Measurements from ENCODE around the gene INSR. TPM values are rescaled to one million over a fixed set of nuclear protein-coding genes. Genes with fewer than 3 reads are reported as not detected.
"Not testable (repeated sequence)": the region's sequence is repeated elsewhere in the genome, so short reads cannot be mapped to it uniquely, and the experiment has no call there.

INSR gene
- polyA plus RNA-seq, 3 donors, result 10.2 to 33.5 (median 15.5) TPM

- H3K27ac ChIP-seq (ENCODE audit: low read depth, low read length), result no peak overlapping the region
- whole genome bisulfite sequencing, 3 donors, result 57 to 77% (median 70%) methylated on average over 5 of the region's 5 CpGs
Measured at GRCh38 chr19:7236153-7236552, 58.1 kb downstream of the INSR start.

- H3K27ac ChIP-seq (ENCODE audit: low read depth, low read length), result no peak overlapping the region
- WGBS, 3 donors, result 35 to 63% (median 59%) methylated on average over 9 of the region's 9 CpGs
Measured at GRCh38 chr19:7230826-7231225, 63.4 kb downstream of the INSR start.

- WGBS, 3 donors, result 97 to 99% (median 97%) methylated on average over 5 of the region's 5 CpGs
- no peak overlapping the region for H3K27ac ChIP-seq (ENCODE audit: low read depth, low read length)
Measured at GRCh38 chr19:7229735-7230134, 64.5 kb downstream of the INSR start.

GRCh38 chr19:7228935-7229541 is 65.2 kb downstream of the INSR start:
- H3K27ac ChIP-seq (ENCODE audit: low read depth, low read length), result no peak overlapping the region
- 62 to 96% (median 81%) methylated on average over 1 of the region's 1 CpG for WGBS, 3 donors

GRCh38 chr19:7227735-7228134 is 66.5 kb downstream of the INSR start:
- 87 to 89% (median 89%) methylated on average over 6 of the region's 6 CpGs for WGBS, 3 donors
- H3K27ac ChIP-seq (ENCODE audit: low read depth, low read length), result no peak overlapping the region

- WGBS, 3 donors, result 68 to 97% (median 91%) methylated on average over 5 of the region's 5 CpGs
- H3K27ac ChIP-seq (ENCODE audit: low read depth, low read length), result not testable (repeated sequence)
Measured at GRCh38 chr19:7227149-7227548, 67.1 kb downstream of the INSR start.

- H3K27ac ChIP-seq (ENCODE audit: low read depth, low read length), result no peak overlapping the region
Measured at GRCh38 chr19:7226739-7227138, 67.5 kb downstream of the INSR start.

GRCh38 chr19:7225741-7226140 is 68.5 kb downstream of the INSR start:
- H3K27ac ChIP-seq (ENCODE audit: low read depth, low read length), result no peak overlapping the region

GRCh38 chr19:7224995-7225394 is 69.2 kb downstream of the INSR start:
- no peak overlapping the region for H3K27ac ChIP-seq (ENCODE audit: low read depth, low read length)
- 95 to 98% (median 95%) methylated on average over 7 of the region's 7 CpGs for WGBS, 3 donors

More at GRCh38 chr19:7225741-7226140, 68.5 kb downstream of the INSR start:
- WGBS, 3 donors, result 83 to 92% (median 92%) methylated on average over 10 of the region's 10 CpGs

- no peak overlapping the region for H3K27ac ChIP-seq (ENCODE audit: low read depth, low read length)
- whole genome bisulfite sequencing, 3 donors, result 25 to 56% (median 33%) methylated on average over 15 to 18 of the region's 18 CpGs
Measured at GRCh38 chr19:7224209-7224686, 70.0 kb downstream of the INSR start.

- no peak overlapping the region for H3K27ac ChIP-seq (ENCODE audit: low read depth, low read length)
- 96 to 100% (median 98%) methylated on average over 1 of the region's 1 CpG for WGBS, 3 donors
Measured at GRCh38 chr19:7223429-7223828, 70.8 kb downstream of the INSR start.

- no peak overlapping the region for H3K27ac ChIP-seq (ENCODE audit: low read depth, low read length)
- WGBS, 3 donors, result 69 to 79% (median 72%) methylated on average over 2 of the region's 2 CpGs
Measured at GRCh38 chr19:7219056-7219455, 75.2 kb downstream of the INSR start.

GRCh38 chr19:7217861-7218260 is 76.4 kb downstream of the INSR start:
- WGBS, 3 donors, result 53 to 81% (median 58%) methylated on average over 6 of the region's 6 CpGs
- H3K27ac ChIP-seq (ENCODE audit: low read depth, low read length), result no peak overlapping the region

- WGBS, 3 donors, result 65 to 90% (median 89%) methylated on average over 15 of the region's 15 CpGs
- no peak overlapping the region for H3K27ac ChIP-seq (ENCODE audit: low read depth, low read length)
Measured at GRCh38 chr19:7216373-7216902, 77.8 kb downstream of the INSR start.

- WGBS, 3 donors, result 60 to 72% (median 65%) methylated on average over 7 of the region's 7 CpGs
- no peak overlapping the region for H3K27ac ChIP-seq (ENCODE audit: low read depth, low read length)
Measured at GRCh38 chr19:7215176-7215575, 79.0 kb downstream of the INSR start.

GRCh38 chr19:7214324-7215089 is 79.7 kb downstream of the INSR start:
- WGBS, 3 donors, result 40 to 76% (median 76%) methylated on average over 10 of the region's 10 CpGs
- H3K27ac ChIP-seq (ENCODE audit: low read depth, low read length), result no peak overlapping the region

GRCh38 chr19:7213628-7214323 is 80.4 kb downstream of the INSR start:
- no peak overlapping the region for H3K27ac ChIP-seq (ENCODE audit: low read depth, low read length)
- 68 to 84% (median 78%) methylated on average over 14 of the region's 14 CpGs for WGBS, 3 donors

- 17 to 56% (median 55%) methylated on average over 21 of the region's 21 CpGs for WGBS, 3 donors
- no peak overlapping the region for H3K27ac ChIP-seq (ENCODE audit: low read depth, low read length)
Measured at GRCh38 chr19:7211191-7211951, 82.8 kb downstream of the INSR start.
